Heart right ventricle (tissue), 16 donors: ENCODE measurements around the gene TPD52L2. TPM values are rescaled to one million over a fixed set of nuclear protein-coding genes. Genes with fewer than 3 reads are reported as not detected.

Experiments used
- ATAC-seq, 8 donors: fragments of 200-7000 bp; cut with Tn5 transposase; one replicate each; pipeline ENCODE4 v1.9.1; 2020; ENCODE audit warnings: mild to moderate bottlenecking in 8 of 8, moderate library complexity in 8 of 8, moderate number of reproducible peaks in 1 of 8
- DNase-seq, 2 donors: peaks; one replicate each; pipeline ENCODE4 v3.0.0-alpha.2; 2020
- H3K27ac ChIP-seq, 10 donors: fragments of 200-600 bp; sonication (generic) in 2 of 10; one replicate each; pipeline versions ENCODE4 v1.5.0 to v1.8.0; 2020 to 2022; ENCODE audit warnings: mild to moderate bottlenecking in 3 of 10
- H3K27me3 ChIP-seq, 7 donors: fragments of 200-600 bp; one replicate each; pipeline ENCODE4 v1.8.0; 2021 to 2022; ENCODE audit warnings: mild to moderate bottlenecking in 2 of 7
- H3K36me3 ChIP-seq, 9 donors: fragments of 200-600 bp; sonication (generic) in 1 of 9; one replicate each; pipeline versions ENCODE4 v1.5.0 to v1.8.0; 2020 to 2022; ENCODE audit warnings: mild to moderate bottlenecking in 2 of 9
- H3K4me1 ChIP-seq, 9 donors: fragments of 200-600 bp; sonication (generic) in 1 of 9; one replicate each; pipeline versions ENCODE4 v1.5.0 to v1.8.0; 2020 to 2022; ENCODE audit warnings: mild to moderate bottlenecking in 4 of 9
- H3K4me3 ChIP-seq, 10 donors: fragments of 200-600 bp; sonication (generic) in 2 of 10; one replicate each; pipeline versions ENCODE4 v1.5.0 to v1.8.0; 2020 to 2022; ENCODE audit warnings: mild to moderate bottlenecking in 7 of 10, moderate library complexity in 2 of 10
- H3K9me3 ChIP-seq, 11 donors: fragments of 200-600 bp in 10 of 11; sonication (generic) in 2 of 11; one replicate each; pipeline versions ENCODE4 v1.5.0 to v1.8.0; 2013 to 2022; ENCODE audit warnings: mild to moderate bottlenecking in 2 of 11, control low read depth in 1 of 11, moderate library complexity in 1 of 11
- whole genome bisulfite sequencing, 2 donors: extraction: QIAGEN DNeasy Blood & Tissue Kit; methylation state at CpG; one replicate each; pipeline ENCODE4 v1.1.7; 2013; ENCODE audit warnings: inconsistent platforms in 1 of 2; 5-methylcytosine and 5-hydroxymethylcytosine counted together
- intact Hi-C, 10 donors: fragments of 100-400 bp; cut with DNase I; formaldehyde crosslinking; loops; one replicate each; pipeline versions ENCODE4 v1.11.1 to v1.14.2; 2022
- polyA plus RNA-seq, 2 donors: library from polyadenylated mRNA; stranded (reverse); fragments of 200-250 nt; gene quantifications; one replicate each; pipeline ENCODE4 v1.2.3, GENCODE V29; 2013
- total RNA-seq, 10 donors: library from RNA; stranded (reverse); fragmentation: NEBNext Ultra II Directional in 3 of 10; extraction: Animal tissue kit (Norgen Biotek cat#: 25700) in 3 of 10; gene quantifications; one replicate each; pipeline versions ENCODE4 v1.2.1 to v1.2.4, GENCODE V29; 2021 to 2023
- TF ChIP-seq, protein P1 (sequence below), 9 donors: fragments of 200-600 bp; sonication (generic) in 2 of 9; IDR thresholded peaks; one replicate each; pipeline versions ENCODE4 v1.5.0 to v1.8.0; 2021 to 2022; ENCODE audit warnings: antibody characterized with exemption in 9 of 9, mild to moderate bottlenecking in 5 of 9, moderate library complexity in 1 of 9
- donor health status: Arrhythmogenic right ventricular cardiomyopathy.
- donor health status: ischemic (EF 13 %, LVEDD 7.1; RV severe dilation, severe dysfunction).
- donor health status: healthy with polysubstance abuse.
- donor health status: DM: no; HTN: yes; CAD: no.
- donor health status: DM: no; HTN: no; CAD: no.
- donor health status: ischemic (EF 25% LVEDD 6.9; RV normal size, moderate dysfunction).
- donor health status: ischemic (EF 25% LVEDD 5.7; RV mildly dilated, moderate dysfunction).
- donor health status: healthy.
- donor health status: DM: yes; HTN: yes; CAD: no.
- donor health status: Ischemic cardiomyopathy.
- donor health status: ischemic (EF 35%, LVEDD 5.7; RV mildly dilated, moderate dysfunction).
- donor health status: nonischemic (EF 11% LVEDD 7.7; RV severe dilation, severe dysfunction).
- donor health status: DM: yes; HTN: yes; CAD: no.
- donor health status: PGD.
- donor health status: ischemic (EF 29% LVEDD 5.4; RV normal size, mild dysfunction).
- donor health status: nonischemic (EF 23%, LVEDD 6.1; RV moderate dilation, normal function).

TPD52L2 gene
- total and polyA plus RNA-seq, 12 donors, result 50.6 to 119 (median 72.8) TPM

GRCh38 chr20:63858393-63859165, 6.5 kb upstream of the TPD52L2 start:
- Histone ChIP-seq H3K9me3 (no peaks in the 10 kb centered on the region), H3K4me3 (peak overlapping the region in 2 of 10 donors; percentile 14 to 28), H3K4me1 (peaks cover 38 to 78% (median 70%) of the 10 kb centered on the region in 9 donors), H3K27ac (peak overlapping the region; percentile 48 to 97 (median 82)), H3K27me3 (peaks cover 0 to 12% (median 0%) of the 10 kb centered on the region in 7 donors), H3K36me3 (peaks cover 0 to 16% (median 0%) of the 10 kb centered on the region in 9 donors)
- DNase-seq (peak; percentile 73 to 85), ATAC-seq (peak; percentile 36 to 78 (median 62))
- 17 to 23% methylated on average over 12 of the region's 12 CpGs for WGBS, 2 donors
- TF ChIP-seq, protein P1, sequence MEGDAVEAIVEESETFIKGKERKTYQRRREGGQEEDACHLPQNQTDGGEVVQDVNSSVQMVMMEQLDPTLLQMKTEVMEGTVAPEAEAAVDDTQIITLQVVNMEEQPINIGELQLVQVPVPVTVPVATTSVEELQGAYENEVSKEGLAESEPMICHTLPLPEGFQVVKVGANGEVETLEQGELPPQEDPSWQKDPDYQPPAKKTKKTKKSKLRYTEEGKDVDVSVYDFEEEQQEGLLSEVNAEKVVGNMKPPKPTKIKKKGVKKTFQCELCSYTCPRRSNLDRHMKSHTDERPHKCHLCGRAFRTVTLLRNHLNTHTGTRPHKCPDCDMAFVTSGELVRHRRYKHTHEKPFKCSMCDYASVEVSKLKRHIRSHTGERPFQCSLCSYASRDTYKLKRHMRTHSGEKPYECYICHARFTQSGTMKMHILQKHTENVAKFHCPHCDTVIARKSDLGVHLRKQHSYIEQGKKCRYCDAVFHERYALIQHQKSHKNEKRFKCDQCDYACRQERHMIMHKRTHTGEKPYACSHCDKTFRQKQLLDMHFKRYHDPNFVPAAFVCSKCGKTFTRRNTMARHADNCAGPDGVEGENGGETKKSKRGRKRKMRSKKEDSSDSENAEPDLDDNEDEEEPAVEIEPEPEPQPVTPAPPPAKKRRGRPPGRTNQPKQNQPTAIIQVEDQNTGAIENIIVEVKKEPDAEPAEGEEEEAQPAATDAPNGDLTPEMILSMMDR (IDR thresholded peaks at IDR 0.05), result peak in 7 of 9 donors; percentile 26 to 64 (median 51)
- intact Hi-C loops, result loop anchor here in 2 of 10 donors (2.0 to 5.0 kb wide), 2 partner anchors 28 to 36 kb away; partner anchors contain the start of gene ZBTB46 (in 1 of the 2)

DNA sequence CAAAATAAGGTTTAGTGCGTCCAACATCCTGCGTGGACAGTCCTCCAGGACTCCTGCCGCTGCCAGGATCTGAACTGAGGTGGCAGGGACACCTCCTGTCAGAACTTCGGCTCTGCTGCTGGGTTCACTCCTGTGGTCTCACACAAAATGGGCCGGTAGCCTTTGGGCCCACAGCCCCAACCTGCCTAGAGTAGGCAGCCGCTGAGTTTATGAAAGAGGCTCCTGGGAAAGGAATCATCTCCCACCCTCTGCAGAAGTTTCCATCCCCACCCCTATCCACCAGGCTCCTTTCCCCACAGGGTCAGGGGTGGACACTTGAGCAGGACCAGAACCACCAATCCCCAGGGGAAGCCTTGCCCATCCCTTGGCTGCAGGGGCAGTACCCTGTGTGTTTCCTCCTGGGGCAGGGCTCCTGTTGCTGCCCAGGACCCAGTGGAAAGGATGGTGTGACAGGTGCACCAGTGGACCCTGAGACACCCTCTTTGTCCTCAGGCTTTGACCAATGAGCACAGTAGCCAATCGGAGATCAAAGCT, 5.8 kb upstream of the TPD52L2 start:
- 27 to 35% methylated on average over 7 of the region's 7 CpGs for WGBS, 2 donors
- intact Hi-C loops, result loop anchor here in 2 of 10 donors (2.0 to 5.0 kb wide), 2 partner anchors 28 to 37 kb away; partner anchors contain the start of gene ZBTB46 (in 1 of the 2)
- Histone ChIP-seq H3K9me3 (no peaks in the 10 kb centered on the region), H3K27me3 (peaks cover 0 to 12% (median 0%) of the 10 kb centered on the region in 7 donors), H3K36me3 (peaks cover 0 to 16% (median 0%) of the 10 kb centered on the region in 9 donors), H3K4me3 (peak overlapping the region in 2 of 10 donors; percentile 2 to 28), H3K4me1 (peaks cover 36 to 80% (median 68%) of the 10 kb centered on the region in 9 donors), H3K27ac (peak overlapping the region; percentile 48 to 97 (median 82))
- ATAC-seq (no peak), DNase-seq (no peak)
- TF ChIP-seq, protein P1 (IDR thresholded peaks at IDR 0.05), result peak in 1 of 9 donors; percentile 16

- 74 to 79% methylated on average over 17 of the region's 17 CpGs for WGBS, 2 donors
- ATAC-seq (no peak), DNase-seq (peak in 1 of 2 donors; percentile 36)
- Histone ChIP-seq H3K27me3 (peaks cover 0 to 3% (median 0%) of the 10 kb centered on the region in 7 donors), H3K4me1 (peaks cover 25 to 72% (median 62%) of the 10 kb centered on the region in 9 donors), H3K27ac (peak overlapping the region in 8 of 10 donors; percentile 41 to 91 (median 63)), H3K4me3 (no peak overlapping the region), H3K36me3 (peaks cover 0 to 16% (median 0%) of the 10 kb centered on the region in 9 donors), H3K9me3 (no peaks in the 10 kb centered on the region)
- TF ChIP-seq, protein P1 (IDR thresholded peaks at IDR 0.05), result no peak
- intact Hi-C loops, result loop anchor here (1.0 to 10.0 kb wide), 8 partner anchors 30 to 326 kb away; partner anchors contain the start of genes PTK6 (in 3 of the 10), GMEB2 (in 2 of the 10), ARFRP1 (in 1 of the 10) and ZGPAT (in 1 of the 10)
These were observed 4.6 kb upstream of the TPD52L2 start for GRCh38 chr20:63860325-63861051.
